ENCODE data around the gene PAGE1. TPM values are rescaled to one million over a fixed set of nuclear protein-coding genes. Genes with fewer than 3 reads are reported as not detected.

The PAGE1 gene
- total and polyA plus RNA-seq, 2 donors (not counting 1 experiment from before 2014, with no cell fraction given): not detected

- H3K79me2 ChIP-seq (ENCODE audit: control insufficient read depth, insufficient read depth, low read length): no peaks in the 10 kb centered on the region
- H2AFZ ChIP-seq (ENCODE audit: insufficient read depth, low read depth, low read length, poor library complexity, severe bottlenecking): no peak overlapping the region
- intact Hi-C loops (cut with micrococcal nuclease): no loop called here
- no peak overlapping the region for H3K9ac ChIP-seq (ENCODE audit: low read length)
- H3K27me3 ChIP-seq (replicated peaks in 1 of 4; ENCODE audit: control extremely low read depth in 1 of 4, control insufficient read depth in 3 of 4, insufficient read depth in 4 of 4, low read length in 3 of 4): no peaks in the 10 kb centered on the region
- Mint-ChIP-seq H3K4me3 (no peak overlapping the region), H3K27me3 (no peaks in the 10 kb centered on the region), H3K27ac (no peak overlapping the region), H3K9me3 (ENCODE audit: insufficient read depth) (no peaks in the 10 kb centered on the region), H3K4me1 (no peaks in the 10 kb centered on the region)
- CTCF ChIA-PET: no interaction called here
- no peaks in the 10 kb centered on the region for H3K36me3 ChIP-seq (replicated peaks in 1 of 2; ENCODE audit: control extremely low read depth in 1 of 2, control insufficient read depth in 1 of 2, extremely low read depth in 1 of 2, insufficient read depth in 2 of 2, low read length in 1 of 2)
- POLR2A ChIA-PET: no interaction called here
- H3K4me3 ChIP-seq (ENCODE audit: control extremely low read depth in 1 of 5, extremely low read depth in 1 of 5, insufficient read depth in 1 of 5, low read depth in 2 of 5, low read length in 4 of 5): no peak overlapping the region
- WGBS (ENCODE audit: insufficient coverage): 100% methylated on average over 2 of the region's 12 CpGs
- H3K4me2 ChIP-seq (replicated peaks; ENCODE audit: low read depth, low read length, poor library complexity, severe bottlenecking): no peak overlapping the region
- no peaks in the 10 kb centered on the region for H4K20me1 ChIP-seq (ENCODE audit: control insufficient read depth, insufficient read depth, low read length, poor library complexity, severe bottlenecking)
- DNase-seq: no peak
- no peak for TF ChIP-seq CTCF (IDR thresholded peaks at IDR 0.05)
- TF ChIP-seq EZH2 (IDR thresholded peaks at IDR 0.05; ENCODE audit: borderline replicate concordance, insufficient read depth, low read depth, low read length, poor library complexity, severe bottlenecking): no peak
- no peaks in the 10 kb centered on the region for H3K4me1 ChIP-seq (ENCODE audit: control insufficient read depth in 2 of 2, insufficient read depth in 2 of 2, low read length in 2 of 2)
- H3K27ac ChIP-seq (ENCODE audit: low read length in 2 of 2): no peak overlapping the region
- no peak for ATAC-seq (ENCODE audit: low read depth)
- no peaks in the 10 kb centered on the region for H3K9me3 ChIP-seq (ENCODE audit: control extremely low read depth in 1 of 3, control insufficient read depth in 2 of 3, insufficient read depth in 1 of 3, low read length in 2 of 3)
Observed at GRCh38 chrX:49673394-49673793, 22.4 kb downstream of the PAGE1 start.

GRCh38 chrX:49664824-49665223, 31.0 kb downstream of the PAGE1 start:
- no peaks in the 10 kb centered on the region for H3K9me3 Mint-ChIP-seq (ENCODE audit: insufficient read depth)
- no peak overlapping the region for H3K4me2 ChIP-seq (replicated peaks; ENCODE audit: low read depth, low read length, poor library complexity, severe bottlenecking)
- H3K27ac ChIP-seq (ENCODE audit: low read length in 2 of 2): no peak overlapping the region
- POLR2A ChIA-PET: no interaction called here
- H3K4me1 Mint-ChIP-seq: no peaks in the 10 kb centered on the region
- intact Hi-C loops (cut with micrococcal nuclease): no loop called here
- no peaks in the 10 kb centered on the region for H3K36me3 ChIP-seq (replicated peaks in 1 of 2; ENCODE audit: control extremely low read depth in 1 of 2, control insufficient read depth in 1 of 2, extremely low read depth in 1 of 2, insufficient read depth in 2 of 2, low read length in 1 of 2)
- H4K20me1 ChIP-seq (ENCODE audit: control insufficient read depth, insufficient read depth, low read length, poor library complexity, severe bottlenecking): no peaks in the 10 kb centered on the region
- no peak overlapping the region for H3K4me3 Mint-ChIP-seq
- no peaks in the 10 kb centered on the region for H3K27me3 ChIP-seq (replicated peaks in 1 of 4; ENCODE audit: control extremely low read depth in 1 of 4, control insufficient read depth in 3 of 4, insufficient read depth in 4 of 4, low read length in 3 of 4)
- CTCF ChIA-PET: no interaction called here
- H3K79me2 ChIP-seq (ENCODE audit: control insufficient read depth, insufficient read depth, low read length): no peaks in the 10 kb centered on the region
- H3K9me3 ChIP-seq (ENCODE audit: control extremely low read depth in 1 of 3, control insufficient read depth in 2 of 3, insufficient read depth in 1 of 3, low read length in 2 of 3): no peaks in the 10 kb centered on the region
- no peak for DNase-seq
- no peak overlapping the region for H3K27ac Mint-ChIP-seq
- ATAC-seq (ENCODE audit: low read depth): no peak
- H3K4me3 ChIP-seq (ENCODE audit: control extremely low read depth in 1 of 5, extremely low read depth in 1 of 5, insufficient read depth in 1 of 5, low read depth in 2 of 5, low read length in 4 of 5): no peak overlapping the region
- no peak overlapping the region for H3K9ac ChIP-seq (ENCODE audit: low read length)
- 93% methylated on average over 10 of the region's 10 CpGs for WGBS (ENCODE audit: insufficient coverage)
- no peak overlapping the region for H2AFZ ChIP-seq (ENCODE audit: insufficient read depth, low read depth, low read length, poor library complexity, severe bottlenecking)
- no peaks in the 10 kb centered on the region for H3K27me3 Mint-ChIP-seq
- H3K4me1 ChIP-seq (ENCODE audit: control insufficient read depth in 2 of 2, insufficient read depth in 2 of 2, low read length in 2 of 2): no peaks in the 10 kb centered on the region
- TF ChIP-seq CTCF (IDR thresholded peaks at IDR 0.05) (no peak), EZH2 (IDR thresholded peaks at IDR 0.05; ENCODE audit: borderline replicate concordance, insufficient read depth, low read depth, low read length, poor library complexity, severe bottlenecking) (no peak)

Measured in B cell (primary cell).